Ovary (tissue), 3 donors: ENCODE data around the gene SLC1A3.

Source experiments
- POLR2A ChIP-seq: fragments of 450-650 bp; IDR thresholded peaks from one replicate; pipeline ENCODE4 v1.6.1; 2017; ENCODE audit warnings: antibody characterized with exemption, mild to moderate bottlenecking, moderate library complexity
- TF ChIP-seq, protein P1 (sequence below), 3 donors: fragments of 450-650 bp in 2 of 3; fragments of 200-600 bp in 1 of 3; IDR thresholded peaks; one replicate each; pipeline versions ENCODE4 v1.5.1 to v1.8.0; 2016 to 2022; ENCODE audit warnings: antibody characterized with exemption in 3 of 3, mild to moderate bottlenecking in 1 of 3
- donor health status: DM: no; HTN: no; CAD: no.

GRCh38 chr5:36719282-36719681, 112.9 kb downstream of the SLC1A3 start:
- TF ChIP-seq, protein P1, sequence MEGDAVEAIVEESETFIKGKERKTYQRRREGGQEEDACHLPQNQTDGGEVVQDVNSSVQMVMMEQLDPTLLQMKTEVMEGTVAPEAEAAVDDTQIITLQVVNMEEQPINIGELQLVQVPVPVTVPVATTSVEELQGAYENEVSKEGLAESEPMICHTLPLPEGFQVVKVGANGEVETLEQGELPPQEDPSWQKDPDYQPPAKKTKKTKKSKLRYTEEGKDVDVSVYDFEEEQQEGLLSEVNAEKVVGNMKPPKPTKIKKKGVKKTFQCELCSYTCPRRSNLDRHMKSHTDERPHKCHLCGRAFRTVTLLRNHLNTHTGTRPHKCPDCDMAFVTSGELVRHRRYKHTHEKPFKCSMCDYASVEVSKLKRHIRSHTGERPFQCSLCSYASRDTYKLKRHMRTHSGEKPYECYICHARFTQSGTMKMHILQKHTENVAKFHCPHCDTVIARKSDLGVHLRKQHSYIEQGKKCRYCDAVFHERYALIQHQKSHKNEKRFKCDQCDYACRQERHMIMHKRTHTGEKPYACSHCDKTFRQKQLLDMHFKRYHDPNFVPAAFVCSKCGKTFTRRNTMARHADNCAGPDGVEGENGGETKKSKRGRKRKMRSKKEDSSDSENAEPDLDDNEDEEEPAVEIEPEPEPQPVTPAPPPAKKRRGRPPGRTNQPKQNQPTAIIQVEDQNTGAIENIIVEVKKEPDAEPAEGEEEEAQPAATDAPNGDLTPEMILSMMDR (IDR thresholded peaks at IDR 0.05), result no peak
- TF ChIP-seq POLR2A, result no peak
